Kidney (tissue), 14 donors: ENCODE measurements around the gene RAVER2. TPM values are rescaled to one million over a fixed set of nuclear protein-coding genes. Genes with fewer than 3 reads are reported as not detected.

Experiments used
- DNase-seq, 5 donors: peaks; one replicate each; pipeline ENCODE4 v3.0.0-alpha.2; 2013 to 2020
- FAIRE-seq: peaks from 2 replicates; lab custom pipeline; 2012; peaks lifted over from hg19 to GRCh38; lab: Jason Lieb, UNC
- H3K27ac ChIP-seq, 2 donors: one replicate each; pipeline ENCODE4 v1.7.0; 2013; ENCODE audit warnings: low read depth in 2 of 2, low read length in 2 of 2, inconsistent platforms in 1 of 2
- H3K27me3 ChIP-seq: one replicate; pipeline ENCODE4 v1.7.1; 2013; ENCODE audit warnings: low read length, inconsistent platforms; ENCODE audit not compliant: control insufficient read depth, insufficient read depth
- H3K36me3 ChIP-seq, 3 donors: one replicate each; pipeline versions ENCODE4 v1.7.0 to v1.7.1; 2013; ENCODE audit warnings: low read length in 3 of 3, control low read depth in 1 of 3, inconsistent platforms in 1 of 3; ENCODE audit not compliant: insufficient read depth in 3 of 3, control insufficient read depth in 2 of 3
- H3K4me1 ChIP-seq, 3 donors: one replicate each; pipeline versions ENCODE4 v1.7.0 to v1.7.1; 2013; ENCODE audit warnings: low read length in 3 of 3, inconsistent platforms in 1 of 3, low read depth in 1 of 3; ENCODE audit not compliant: control insufficient read depth in 2 of 3, insufficient read depth in 2 of 3
- H3K4me3 ChIP-seq, 3 donors: one replicate each; pipeline versions ENCODE4 v1.7.0 to v1.8.1; 2013; ENCODE audit warnings: low read length in 3 of 3, control low read depth in 1 of 3, inconsistent platforms in 1 of 3
- H3K9ac ChIP-seq, 3 donors: one replicate each; pipeline versions ENCODE4 v1.7.0 to v1.7.1; 2013; ENCODE audit warnings: low read length in 3 of 3, control low read depth in 1 of 3, inconsistent platforms in 1 of 3
- H3K9me3 ChIP-seq, 3 donors: one replicate each; pipeline versions ENCODE4 v1.7.0 to v1.7.1; 2013; ENCODE audit warnings: low read length in 3 of 3, control low read depth in 1 of 3, inconsistent platforms in 1 of 3; ENCODE audit not compliant: control insufficient read depth in 2 of 3, insufficient read depth in 1 of 3
- intact Hi-C: fragments of 100-400 bp; cut with DNase I; formaldehyde crosslinking; loops from one replicate; pipeline ENCODE4 v1.11.1; 2022
- polyA plus RNA-seq: library from polyadenylated mRNA; stranded (reverse); fragments of 350-450 nt; fragmentation: Illumina TruSeq; extraction: RNeasy Lipid Tissue Mini Kit (QIAGEN cat#74804); gene quantifications from one replicate; pipeline ENCODE4 v1.2.3, GENCODE V29; 2014; ENCODE audit warnings: low read depth, low replicate concordance; ENCODE audit not compliant: insufficient read depth
- total RNA-seq: library from RNA; stranded (reverse); fragmentation: NEBNext Ultra II Directional; extraction: Animal tissue kit (Norgen Biotek cat#: 25700); gene quantifications from one replicate; pipeline ENCODE4 v1.2.1, GENCODE V29; 2021
- TF ChIP-seq, protein P1 (sequence below): IDR thresholded peaks from 3 replicates; pipeline ENCODE4 v1.5.1; 2012; ENCODE audit warnings: mild to moderate bottlenecking, moderate library complexity, borderline replicate concordance; ENCODE audit not compliant: insufficient read depth; ENCODE audit errors: extremely low read depth
- donor health status: control.
- donor health status: control.
- donor health status: control.
- donor health status: control.
- donor health status: control.
- donor health status: DM: yes; HTN: yes; CAD: no.
- donor health status: Normal renal cell carcinoma (clear cell type).

The RAVER2 gene
- total and polyA plus RNA-seq, 2 donors from 2014 or later, result 7.7 to 9.4 TPM

DNA sequence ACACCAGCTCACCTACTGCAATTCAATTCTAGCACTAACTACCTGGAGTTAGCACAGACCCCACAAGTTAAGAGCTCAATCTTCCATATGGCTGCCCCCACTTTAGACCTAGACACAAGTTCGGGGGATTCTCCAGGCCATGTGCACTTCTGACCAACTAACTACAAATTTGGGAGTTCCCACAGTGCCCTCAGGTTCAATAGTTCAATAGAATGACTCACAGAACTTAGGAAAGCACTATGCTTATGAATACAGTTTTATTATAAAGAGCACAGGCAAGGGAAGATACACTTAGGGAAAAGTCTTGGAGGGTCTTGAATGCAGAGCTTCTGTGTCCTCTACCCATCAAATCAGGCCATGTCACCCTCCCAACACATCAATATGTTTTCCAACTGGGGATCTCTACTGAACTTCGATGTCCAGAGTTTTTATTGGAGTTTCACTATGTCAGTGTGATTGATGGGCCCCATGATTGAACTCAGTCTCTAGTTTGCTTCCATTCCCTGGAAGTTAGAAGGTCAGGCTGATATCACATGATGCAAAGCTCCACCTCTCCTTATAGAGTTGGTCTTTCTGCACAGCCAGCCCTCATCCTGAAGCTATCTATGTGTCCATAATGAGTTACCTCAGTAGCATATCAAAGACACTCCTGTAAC, 46.1 kb downstream of the RAVER2 start:
- Histone ChIP-seq H3K27ac (no peak overlapping the region), H3K36me3 (peaks cover 0 to 3% (median 2%) of the 10 kb centered on the region in 3 donors), H3K27me3 (no peaks in the 10 kb centered on the region), H3K9ac (no peak overlapping the region), H3K4me3 (no peak overlapping the region), H3K9me3 (peaks cover 0 to 8% (median 0%) of the 10 kb centered on the region in 3 donors), H3K4me1 (no peaks in the 10 kb centered on the region)
- FAIRE-seq, result no peak
- intact Hi-C loops, result no loop called here
- DNase-seq, result no peak
- TF ChIP-seq, protein P1, sequence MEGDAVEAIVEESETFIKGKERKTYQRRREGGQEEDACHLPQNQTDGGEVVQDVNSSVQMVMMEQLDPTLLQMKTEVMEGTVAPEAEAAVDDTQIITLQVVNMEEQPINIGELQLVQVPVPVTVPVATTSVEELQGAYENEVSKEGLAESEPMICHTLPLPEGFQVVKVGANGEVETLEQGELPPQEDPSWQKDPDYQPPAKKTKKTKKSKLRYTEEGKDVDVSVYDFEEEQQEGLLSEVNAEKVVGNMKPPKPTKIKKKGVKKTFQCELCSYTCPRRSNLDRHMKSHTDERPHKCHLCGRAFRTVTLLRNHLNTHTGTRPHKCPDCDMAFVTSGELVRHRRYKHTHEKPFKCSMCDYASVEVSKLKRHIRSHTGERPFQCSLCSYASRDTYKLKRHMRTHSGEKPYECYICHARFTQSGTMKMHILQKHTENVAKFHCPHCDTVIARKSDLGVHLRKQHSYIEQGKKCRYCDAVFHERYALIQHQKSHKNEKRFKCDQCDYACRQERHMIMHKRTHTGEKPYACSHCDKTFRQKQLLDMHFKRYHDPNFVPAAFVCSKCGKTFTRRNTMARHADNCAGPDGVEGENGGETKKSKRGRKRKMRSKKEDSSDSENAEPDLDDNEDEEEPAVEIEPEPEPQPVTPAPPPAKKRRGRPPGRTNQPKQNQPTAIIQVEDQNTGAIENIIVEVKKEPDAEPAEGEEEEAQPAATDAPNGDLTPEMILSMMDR, result no peak

DNA sequence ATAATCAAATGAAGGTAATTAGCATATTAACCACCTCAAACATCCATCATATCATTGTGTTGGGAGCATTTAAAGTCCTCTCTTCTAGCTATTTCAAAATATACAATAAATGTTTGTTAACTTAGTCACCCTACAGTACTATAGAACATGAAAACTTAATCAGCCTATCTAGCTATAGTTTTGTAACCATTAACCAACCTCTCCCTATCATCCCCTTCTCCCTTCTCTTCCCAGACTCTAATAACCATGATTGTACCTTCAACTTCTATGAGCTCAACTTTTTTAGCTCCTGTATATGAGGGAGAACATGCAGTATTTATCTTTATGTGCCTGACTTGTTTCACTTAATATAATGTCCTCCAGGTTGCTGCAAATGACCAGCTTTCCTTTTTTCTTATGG, 54.0 kb downstream of the RAVER2 start:
- FAIRE-seq (no peak), DNase-seq (no peak)
- Histone ChIP-seq H3K27me3 (no peaks in the 10 kb centered on the region), H3K27ac (no peak overlapping the region), H3K9me3 (no peaks in the 10 kb centered on the region), H3K9ac (no peak overlapping the region), H3K4me1 (no peaks in the 10 kb centered on the region), H3K36me3 (no peaks in the 10 kb centered on the region), H3K4me3 (no peak overlapping the region)
- TF ChIP-seq, protein P1, result no peak
- intact Hi-C loops, result no loop called here

DNA sequence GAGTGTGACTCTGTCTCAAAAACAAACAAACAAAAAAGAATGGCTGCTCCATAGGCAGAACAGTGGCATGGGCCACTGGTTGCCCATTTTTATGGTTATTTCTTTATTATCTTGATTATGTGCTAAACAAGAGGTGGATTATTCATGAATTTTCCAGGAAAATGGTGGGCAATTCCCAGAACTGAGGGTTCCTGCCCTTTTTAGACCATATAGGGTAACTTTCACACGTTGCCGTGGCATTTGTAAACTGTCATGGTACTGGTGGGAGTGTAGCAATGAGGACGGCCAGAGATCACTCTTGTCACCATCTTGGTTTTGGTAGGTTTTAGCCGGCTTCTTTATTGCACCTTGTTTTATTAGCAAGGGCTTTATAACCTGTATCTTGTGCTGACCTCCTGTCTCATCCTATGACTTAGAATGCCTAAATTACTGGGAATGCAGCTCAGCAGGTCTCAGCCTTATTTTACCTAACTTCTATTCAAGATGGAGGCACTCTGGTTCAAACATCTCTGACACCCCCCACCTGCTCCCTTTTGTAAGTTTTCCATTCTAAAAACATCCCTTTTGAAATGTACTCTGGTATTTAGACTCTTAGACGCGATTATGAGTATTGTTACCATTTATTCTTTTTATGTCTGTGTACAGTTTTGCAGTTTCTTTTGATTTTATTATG, 57.1 kb downstream of the RAVER2 start:
- H3K4me1 ChIP-seq, result no peaks in the 10 kb centered on the region
- no peaks in the 10 kb centered on the region for H3K9me3 ChIP-seq
- FAIRE-seq (no peak), DNase-seq (no peak)
- TF ChIP-seq, protein P1, result no peak
- H3K9ac ChIP-seq, result no peak overlapping the region
- intact Hi-C loops, result no loop called here
- no peaks in the 10 kb centered on the region for H3K36me3 ChIP-seq
- H3K27me3 ChIP-seq, result no peaks in the 10 kb centered on the region
- no peak overlapping the region for H3K4me3 ChIP-seq
- no peak overlapping the region for H3K27ac ChIP-seq
